Measurements from ENCODE around the gene TGFBI. TPM values are rescaled to one million over a fixed set of nuclear protein-coding genes. Genes with fewer than 3 reads are reported as not detected.

The TGFBI gene
- total and polyA plus RNA-seq, 9 of the 15 experiments (the other 6 are each of a cell fraction or from before 2014, with no cell fraction given) = 0.05 to 0.62 (median 0.08) TPM; not detected in 6

GRCh38 chr5:136087961-136088871 lies 59.4 kb downstream of the TGFBI start (continued):
- TF ChIP-seq TGIF2 (CRISPR knock-in tag; IDR thresholded peaks at IDR 0.05) (no peak), MEIS2 (IDR thresholded peaks at IDR 0.05; ENCODE audit: partially characterized antibody) (peak; percentile 39), ZNF766 (CRISPR knock-in tag; conservative IDR thresholded peaks at IDR 0.05) (0 out of 2 replicates have a peak, but pooled peaks have one; percentile 14), THRB (CRISPR knock-in tag; conservative IDR thresholded peaks at IDR 0.05) (no peak), L3MBTL2 (IDR thresholded peaks at IDR 0.05) (peak; percentile 82), SMAD4 (CRISPR knock-in tag; conservative IDR thresholded peaks at IDR 0.05) (0 out of 2 replicates have a peak, but pooled peaks have one; percentile 30), HDAC2 (IDR thresholded peaks at IDR 0.05) (0 out of 2 replicates have a peak, but pooled peaks have one; percentile 38), LEF1 (IDR thresholded peaks at IDR 0.05) (0 out of 2 replicates have a peak, but pooled peaks have one; percentile 49), ATF7 (IDR thresholded peaks at IDR 0.05) (peak; percentile 43; the same call in 1 of the 2 replicates), HSF4 (CRISPR knock-in tag; IDR thresholded peaks at IDR 0.05; ENCODE audit: borderline replicate concordance) (no peak), RB1 (IDR thresholded peaks at IDR 0.05; ENCODE audit: low read depth) (no peak)
- TF ChIP-seq, protein P1, sequence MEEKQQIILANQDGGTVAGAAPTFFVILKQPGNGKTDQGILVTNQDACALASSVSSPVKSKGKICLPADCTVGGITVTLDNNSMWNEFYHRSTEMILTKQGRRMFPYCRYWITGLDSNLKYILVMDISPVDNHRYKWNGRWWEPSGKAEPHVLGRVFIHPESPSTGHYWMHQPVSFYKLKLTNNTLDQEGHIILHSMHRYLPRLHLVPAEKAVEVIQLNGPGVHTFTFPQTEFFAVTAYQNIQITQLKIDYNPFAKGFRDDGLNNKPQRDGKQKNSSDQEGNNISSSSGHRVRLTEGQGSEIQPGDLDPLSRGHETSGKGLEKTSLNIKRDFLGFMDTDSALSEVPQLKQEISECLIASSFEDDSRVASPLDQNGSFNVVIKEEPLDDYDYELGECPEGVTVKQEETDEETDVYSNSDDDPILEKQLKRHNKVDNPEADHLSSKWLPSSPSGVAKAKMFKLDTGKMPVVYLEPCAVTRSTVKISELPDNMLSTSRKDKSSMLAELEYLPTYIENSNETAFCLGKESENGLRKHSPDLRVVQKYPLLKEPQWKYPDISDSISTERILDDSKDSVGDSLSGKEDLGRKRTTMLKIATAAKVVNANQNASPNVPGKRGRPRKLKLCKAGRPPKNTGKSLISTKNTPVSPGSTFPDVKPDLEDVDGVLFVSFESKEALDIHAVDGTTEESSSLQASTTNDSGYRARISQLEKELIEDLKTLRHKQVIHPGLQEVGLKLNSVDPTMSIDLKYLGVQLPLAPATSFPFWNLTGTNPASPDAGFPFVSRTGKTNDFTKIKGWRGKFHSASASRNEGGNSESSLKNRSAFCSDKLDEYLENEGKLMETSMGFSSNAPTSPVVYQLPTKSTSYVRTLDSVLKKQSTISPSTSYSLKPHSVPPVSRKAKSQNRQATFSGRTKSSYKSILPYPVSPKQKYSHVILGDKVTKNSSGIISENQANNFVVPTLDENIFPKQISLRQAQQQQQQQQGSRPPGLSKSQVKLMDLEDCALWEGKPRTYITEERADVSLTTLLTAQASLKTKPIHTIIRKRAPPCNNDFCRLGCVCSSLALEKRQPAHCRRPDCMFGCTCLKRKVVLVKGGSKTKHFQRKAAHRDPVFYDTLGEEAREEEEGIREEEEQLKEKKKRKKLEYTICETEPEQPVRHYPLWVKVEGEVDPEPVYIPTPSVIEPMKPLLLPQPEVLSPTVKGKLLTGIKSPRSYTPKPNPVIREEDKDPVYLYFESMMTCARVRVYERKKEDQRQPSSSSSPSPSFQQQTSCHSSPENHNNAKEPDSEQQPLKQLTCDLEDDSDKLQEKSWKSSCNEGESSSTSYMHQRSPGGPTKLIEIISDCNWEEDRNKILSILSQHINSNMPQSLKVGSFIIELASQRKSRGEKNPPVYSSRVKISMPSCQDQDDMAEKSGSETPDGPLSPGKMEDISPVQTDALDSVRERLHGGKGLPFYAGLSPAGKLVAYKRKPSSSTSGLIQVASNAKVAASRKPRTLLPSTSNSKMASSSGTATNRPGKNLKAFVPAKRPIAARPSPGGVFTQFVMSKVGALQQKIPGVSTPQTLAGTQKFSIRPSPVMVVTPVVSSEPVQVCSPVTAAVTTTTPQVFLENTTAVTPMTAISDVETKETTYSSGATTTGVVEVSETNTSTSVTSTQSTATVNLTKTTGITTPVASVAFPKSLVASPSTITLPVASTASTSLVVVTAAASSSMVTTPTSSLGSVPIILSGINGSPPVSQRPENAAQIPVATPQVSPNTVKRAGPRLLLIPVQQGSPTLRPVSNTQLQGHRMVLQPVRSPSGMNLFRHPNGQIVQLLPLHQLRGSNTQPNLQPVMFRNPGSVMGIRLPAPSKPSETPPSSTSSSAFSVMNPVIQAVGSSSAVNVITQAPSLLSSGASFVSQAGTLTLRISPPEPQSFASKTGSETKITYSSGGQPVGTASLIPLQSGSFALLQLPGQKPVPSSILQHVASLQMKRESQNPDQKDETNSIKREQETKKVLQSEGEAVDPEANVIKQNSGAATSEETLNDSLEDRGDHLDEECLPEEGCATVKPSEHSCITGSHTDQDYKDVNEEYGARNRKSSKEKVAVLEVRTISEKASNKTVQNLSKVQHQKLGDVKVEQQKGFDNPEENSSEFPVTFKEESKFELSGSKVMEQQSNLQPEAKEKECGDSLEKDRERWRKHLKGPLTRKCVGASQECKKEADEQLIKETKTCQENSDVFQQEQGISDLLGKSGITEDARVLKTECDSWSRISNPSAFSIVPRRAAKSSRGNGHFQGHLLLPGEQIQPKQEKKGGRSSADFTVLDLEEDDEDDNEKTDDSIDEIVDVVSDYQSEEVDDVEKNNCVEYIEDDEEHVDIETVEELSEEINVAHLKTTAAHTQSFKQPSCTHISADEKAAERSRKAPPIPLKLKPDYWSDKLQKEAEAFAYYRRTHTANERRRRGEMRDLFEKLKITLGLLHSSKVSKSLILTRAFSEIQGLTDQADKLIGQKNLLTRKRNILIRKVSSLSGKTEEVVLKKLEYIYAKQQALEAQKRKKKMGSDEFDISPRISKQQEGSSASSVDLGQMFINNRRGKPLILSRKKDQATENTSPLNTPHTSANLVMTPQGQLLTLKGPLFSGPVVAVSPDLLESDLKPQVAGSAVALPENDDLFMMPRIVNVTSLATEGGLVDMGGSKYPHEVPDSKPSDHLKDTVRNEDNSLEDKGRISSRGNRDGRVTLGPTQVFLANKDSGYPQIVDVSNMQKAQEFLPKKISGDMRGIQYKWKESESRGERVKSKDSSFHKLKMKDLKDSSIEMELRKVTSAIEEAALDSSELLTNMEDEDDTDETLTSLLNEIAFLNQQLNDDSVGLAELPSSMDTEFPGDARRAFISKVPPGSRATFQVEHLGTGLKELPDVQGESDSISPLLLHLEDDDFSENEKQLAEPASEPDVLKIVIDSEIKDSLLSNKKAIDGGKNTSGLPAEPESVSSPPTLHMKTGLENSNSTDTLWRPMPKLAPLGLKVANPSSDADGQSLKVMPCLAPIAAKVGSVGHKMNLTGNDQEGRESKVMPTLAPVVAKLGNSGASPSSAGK (IDR thresholded peaks at IDR 0.05) = peak; percentile 75
- TF ChIP-seq, protein P2, sequence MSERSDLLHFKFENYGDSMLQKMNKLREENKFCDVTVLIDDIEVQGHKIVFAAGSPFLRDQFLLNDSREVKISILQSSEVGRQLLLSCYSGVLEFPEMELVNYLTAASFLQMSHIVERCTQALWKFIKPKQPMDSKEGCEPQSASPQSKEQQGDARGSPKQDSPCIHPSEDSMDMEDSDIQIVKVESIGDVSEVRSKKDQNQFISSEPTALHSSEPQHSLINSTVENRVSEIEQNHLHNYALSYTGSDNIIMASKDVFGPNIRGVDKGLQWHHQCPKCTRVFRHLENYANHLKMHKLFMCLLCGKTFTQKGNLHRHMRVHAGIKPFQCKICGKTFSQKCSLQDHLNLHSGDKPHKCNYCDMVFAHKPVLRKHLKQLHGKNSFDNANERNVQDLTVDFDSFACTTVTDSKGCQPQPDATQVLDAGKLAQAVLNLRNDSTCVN (CRISPR knock-in tag; IDR thresholded peaks at IDR 0.05) = no peak
